ENCODE data around the gene CBFA2T2.

The CBFA2T2 gene

DNA sequence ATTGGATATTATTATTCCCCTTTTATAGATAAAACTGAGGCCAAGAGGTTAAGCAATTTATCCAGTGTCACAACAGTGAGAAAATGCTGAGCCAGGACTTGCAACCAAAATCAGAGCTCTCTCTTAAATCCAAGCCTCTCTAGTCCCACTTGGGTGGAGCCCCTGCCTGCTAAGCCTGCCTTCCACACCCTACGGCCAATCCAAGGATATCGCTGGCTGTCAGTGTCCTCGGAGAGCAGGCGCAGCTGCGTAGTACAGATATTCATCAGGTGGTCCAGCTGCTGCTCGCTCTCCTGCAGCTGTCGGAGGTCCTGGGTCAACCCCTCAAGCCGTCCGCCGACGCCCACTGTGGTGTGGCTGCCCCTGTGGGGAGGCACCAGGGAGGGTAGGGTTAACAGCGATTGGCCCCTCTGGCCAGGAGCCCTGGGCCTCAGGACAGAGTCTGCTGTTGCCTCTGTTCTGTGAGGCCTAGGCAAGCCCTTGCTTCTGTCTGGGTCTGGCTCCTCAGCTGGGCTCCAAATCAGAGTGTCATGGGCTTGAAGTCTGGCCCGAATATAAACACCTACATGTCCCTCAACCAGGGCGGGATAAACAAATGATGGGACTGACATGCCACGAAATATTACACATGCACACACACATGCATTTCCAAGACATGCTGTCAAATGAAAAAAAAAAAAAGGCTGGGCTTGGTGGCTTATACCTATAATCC lies 188.3 kb downstream of the CBFA2T2 start:
- DNase-seq (ENCODE audit: low spot score): peak; percentile 81

DNA sequence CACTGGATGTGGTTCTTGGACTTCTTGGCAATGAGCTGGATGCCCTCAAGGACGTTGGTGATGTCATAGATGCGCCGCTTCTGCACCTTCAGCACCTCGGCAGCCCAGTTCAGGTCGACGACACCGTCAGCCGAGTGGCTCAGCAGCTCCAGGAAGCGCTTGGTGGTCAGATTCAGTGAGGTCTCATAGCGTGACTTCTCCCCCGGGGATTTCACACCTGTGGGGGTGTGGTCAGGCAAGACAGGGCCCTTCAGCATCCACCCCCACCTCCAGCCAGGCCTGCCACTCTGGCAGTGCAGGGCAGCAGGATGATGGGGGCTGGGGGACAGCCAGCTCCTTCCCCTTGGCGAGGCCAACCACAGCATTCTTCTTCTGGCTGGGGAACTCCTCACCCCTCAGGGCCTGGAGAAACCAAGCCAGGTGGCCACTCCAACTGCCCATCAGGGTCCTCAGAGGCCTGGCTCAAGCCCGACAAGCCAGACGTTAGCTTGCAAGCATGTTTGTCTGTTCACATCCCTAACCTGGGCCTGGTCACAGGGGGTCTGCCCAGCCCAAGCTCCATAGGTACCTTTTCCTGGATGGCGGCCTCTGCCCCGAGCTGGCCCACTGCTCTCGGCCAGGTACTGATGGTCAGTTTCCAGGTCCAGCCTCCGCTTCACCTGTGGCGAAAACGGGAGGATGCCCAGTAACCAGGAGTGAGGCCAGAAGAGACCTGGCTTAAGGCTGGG lies 190.0 kb downstream of the CBFA2T2 start:
- DNase-seq (ENCODE audit: low spot score): no peak

GRCh38 chr20:33680686-33681085 lies 190.8 kb downstream of the CBFA2T2 start:
- no peak for DNase-seq (ENCODE audit: low spot score)

DNA sequence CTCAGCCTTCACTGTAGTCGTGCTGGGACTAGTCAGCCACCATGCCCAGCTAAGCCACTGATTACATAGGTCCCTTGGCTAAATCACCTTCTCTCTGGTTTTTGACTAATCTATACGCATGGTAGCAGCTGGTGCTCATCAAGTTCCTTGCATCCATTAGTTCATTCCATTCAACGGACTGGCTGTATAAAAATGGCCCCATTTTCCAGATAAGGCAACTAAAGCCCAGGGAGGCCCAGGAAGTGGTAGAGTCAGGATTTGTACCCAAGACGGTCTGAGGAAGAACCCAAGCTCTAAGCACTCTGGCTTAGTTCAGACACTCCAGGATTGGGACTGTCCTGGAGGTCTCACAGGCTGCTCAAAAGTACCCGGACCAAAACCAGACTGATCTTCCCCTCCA lies 191.4 kb downstream of the CBFA2T2 start:
- DNase-seq (ENCODE audit: low spot score): no peak

DNA sequence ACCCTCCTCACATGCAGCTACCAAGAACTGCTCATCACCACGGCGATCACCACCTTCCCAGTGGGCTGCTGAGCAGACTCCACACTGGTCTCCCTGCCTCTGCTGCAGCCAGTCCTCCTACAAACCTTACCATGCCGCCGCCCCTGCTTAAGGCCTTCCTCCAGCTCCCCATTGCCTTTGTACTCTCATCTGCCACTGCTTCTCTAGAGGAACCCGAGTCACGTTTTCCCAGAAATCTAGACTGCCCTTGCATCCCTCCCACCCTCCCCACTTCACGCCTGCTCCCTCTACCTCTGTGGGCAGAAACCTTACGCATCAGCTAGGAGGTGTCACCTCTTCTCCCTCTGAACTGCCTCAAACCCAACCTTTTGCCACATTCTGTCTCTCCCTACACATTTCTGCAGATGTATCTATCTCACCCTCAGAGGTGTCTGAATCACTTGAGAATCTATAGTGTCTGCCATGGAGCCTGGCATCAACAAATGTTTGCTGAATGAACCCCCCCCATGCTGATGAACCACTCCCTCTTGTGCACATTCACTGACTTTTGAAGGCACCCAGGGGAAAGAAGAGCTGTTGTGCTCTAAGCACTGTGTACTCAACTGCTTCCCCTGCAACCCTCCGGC lies 191.9 kb downstream of the CBFA2T2 start:
- DNase-seq (ENCODE audit: low spot score): no peak

DNA sequence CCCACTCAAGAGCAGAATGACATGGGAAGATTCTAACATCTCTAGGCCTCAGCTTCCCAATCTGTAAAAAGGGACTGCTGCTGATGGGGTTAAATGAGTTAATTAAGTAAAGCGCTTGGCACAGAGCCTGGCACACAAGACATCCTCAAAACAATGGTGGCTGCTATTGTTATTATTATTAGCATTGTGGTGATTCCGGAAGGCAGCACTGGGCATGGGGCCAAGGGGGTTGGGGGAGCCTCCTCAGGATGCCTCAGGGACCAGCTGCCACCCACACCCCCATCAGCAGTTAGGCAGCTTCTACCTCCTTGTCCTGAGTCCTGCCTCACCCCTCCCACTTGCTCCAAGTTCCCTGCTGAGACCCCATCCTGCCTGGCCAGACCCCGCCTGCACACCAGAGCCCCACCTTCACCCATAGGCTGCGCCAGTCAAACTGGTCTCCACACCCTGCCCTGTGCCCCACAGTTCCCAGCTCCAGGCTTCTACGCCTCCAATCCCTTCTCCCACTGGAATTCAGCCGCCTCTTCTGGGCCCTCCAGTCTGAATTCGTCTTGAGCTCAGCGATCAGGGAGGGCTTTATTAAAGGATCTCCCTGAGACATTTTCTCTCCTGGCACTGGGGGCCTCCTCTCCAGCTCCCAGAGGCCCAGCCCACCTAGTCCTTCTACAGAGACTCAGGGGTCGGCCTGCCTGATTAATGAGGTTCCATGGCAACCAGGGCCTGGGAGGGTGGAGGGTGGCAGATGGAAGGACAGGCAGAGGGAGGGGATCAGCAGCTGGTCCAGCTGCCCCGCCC lies 194.8 kb downstream of the CBFA2T2 start:
- no peak for DNase-seq (ENCODE audit: low spot score)

GRCh38 chr20:33685328-33686099 lies 195.6 kb downstream of the CBFA2T2 start:
- DNase-seq (ENCODE audit: low spot score): no peak

GRCh38 chr20:33686100-33686983 lies 196.4 kb downstream of the CBFA2T2 start, which contains the start of gene E2F1:
Gene E2F1, minus strand, starts transcription at chr20:33686385. Its CDS starts 121 bp downstream, at chr20:33686264.
- DNase-seq (ENCODE audit: low spot score): peak; percentile 98

DNA sequence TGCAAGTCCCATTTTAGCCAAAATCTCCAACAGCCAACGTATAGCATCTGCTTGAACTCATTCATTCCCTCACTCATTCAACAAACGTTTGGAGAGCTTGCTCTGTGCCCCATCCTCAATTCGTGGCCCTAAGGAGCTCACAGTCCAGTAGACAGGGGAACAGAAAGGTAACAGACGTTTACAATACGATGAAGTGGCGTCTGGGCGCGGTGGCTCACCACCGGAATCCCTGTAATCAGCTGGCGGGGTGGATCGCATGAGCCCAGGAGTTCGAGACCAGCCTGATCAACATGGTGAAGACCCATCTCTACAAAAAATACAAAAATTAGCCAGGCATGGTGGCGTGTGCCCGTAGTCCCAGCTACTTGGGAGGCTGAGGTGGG lies 197.1 kb downstream of the CBFA2T2 start:
- no peak for DNase-seq (ENCODE audit: low spot score)

DNA sequence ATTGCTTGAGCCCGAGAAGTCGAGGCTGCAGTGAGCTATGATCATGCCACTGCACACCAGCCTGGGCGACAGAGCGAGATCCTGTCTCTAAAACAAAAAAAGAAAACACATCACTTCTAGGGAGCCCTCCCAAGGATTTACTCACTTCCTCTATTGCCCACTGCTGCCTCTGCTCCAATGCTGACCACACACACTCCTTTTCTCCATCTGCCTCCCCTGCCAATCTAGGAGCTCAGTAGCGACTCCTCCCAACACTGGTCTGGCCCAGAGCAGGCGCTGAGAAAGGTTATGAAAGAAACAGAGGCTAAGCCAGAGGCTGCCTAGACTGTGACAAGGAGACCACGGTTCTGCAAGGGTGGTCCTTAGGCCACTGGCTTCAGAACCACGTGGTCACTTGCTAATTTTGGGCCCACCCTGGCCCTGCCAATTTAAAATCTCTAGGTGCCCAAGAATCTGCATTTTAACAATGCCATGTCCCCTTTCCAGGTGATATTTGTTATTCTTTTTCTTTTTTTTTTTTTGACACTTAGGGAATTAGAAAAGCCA lies 197.5 kb downstream of the CBFA2T2 start:
- DNase-seq (ENCODE audit: low spot score): no peak

- no peak for DNase-seq (ENCODE audit: low spot score)
Measured at GRCh38 chr20:33687993-33688937, 198.4 kb downstream of the CBFA2T2 start.

DNA sequence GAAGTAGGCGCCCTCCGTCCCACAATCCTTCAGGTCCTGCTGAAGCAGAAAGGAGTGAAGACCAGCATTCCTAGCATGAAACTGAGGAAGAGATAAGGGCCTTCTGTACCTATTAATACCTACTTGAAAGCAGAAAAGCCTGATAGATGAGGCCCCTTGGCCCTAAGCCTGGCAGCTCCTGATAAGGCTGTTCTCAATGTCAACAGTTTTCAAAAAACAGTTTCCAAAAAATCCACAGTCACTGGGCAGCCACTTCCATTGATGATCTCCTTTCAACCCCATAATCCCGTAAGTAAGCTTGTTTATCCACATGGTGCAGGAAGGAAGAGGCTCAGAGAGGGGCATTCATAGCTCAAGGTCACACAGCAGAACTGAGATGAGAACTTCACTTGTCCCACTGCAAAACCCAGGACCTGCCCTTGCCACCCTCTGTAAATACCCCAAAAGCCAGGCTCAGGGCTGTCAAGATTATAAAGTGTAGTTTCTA lies 199.1 kb downstream of the CBFA2T2 start:
- DNase-seq (ENCODE audit: low spot score): no peak

DNA sequence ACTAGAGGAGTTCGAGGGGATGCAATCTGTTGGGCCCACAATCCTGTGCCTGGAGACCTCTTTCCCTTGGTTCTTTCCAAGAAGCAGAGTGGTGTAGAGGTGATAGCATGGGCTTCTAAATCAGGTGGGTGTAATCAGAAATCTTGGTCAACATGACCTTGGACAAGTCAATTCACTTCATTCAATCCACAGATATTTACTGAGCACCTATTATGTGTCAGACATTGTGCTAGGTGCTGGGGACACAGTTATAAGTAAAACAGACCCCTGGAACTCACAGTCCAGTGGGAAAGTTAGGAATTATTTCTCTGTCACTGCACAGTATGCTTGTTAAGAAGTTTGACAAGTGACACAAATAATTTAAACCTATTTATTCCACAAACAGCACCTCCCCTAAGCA lies 199.6 kb downstream of the CBFA2T2 start:
- no peak for DNase-seq (ENCODE audit: low spot score)

GRCh38 chr20:33689973-33690372 lies 200.1 kb downstream of the CBFA2T2 start:
- no peak for DNase-seq (ENCODE audit: low spot score)

- DNase-seq (ENCODE audit: low spot score): no peak
Measured at GRCh38 chr20:33693289-33693688, 203.4 kb downstream of the CBFA2T2 start.

DNA sequence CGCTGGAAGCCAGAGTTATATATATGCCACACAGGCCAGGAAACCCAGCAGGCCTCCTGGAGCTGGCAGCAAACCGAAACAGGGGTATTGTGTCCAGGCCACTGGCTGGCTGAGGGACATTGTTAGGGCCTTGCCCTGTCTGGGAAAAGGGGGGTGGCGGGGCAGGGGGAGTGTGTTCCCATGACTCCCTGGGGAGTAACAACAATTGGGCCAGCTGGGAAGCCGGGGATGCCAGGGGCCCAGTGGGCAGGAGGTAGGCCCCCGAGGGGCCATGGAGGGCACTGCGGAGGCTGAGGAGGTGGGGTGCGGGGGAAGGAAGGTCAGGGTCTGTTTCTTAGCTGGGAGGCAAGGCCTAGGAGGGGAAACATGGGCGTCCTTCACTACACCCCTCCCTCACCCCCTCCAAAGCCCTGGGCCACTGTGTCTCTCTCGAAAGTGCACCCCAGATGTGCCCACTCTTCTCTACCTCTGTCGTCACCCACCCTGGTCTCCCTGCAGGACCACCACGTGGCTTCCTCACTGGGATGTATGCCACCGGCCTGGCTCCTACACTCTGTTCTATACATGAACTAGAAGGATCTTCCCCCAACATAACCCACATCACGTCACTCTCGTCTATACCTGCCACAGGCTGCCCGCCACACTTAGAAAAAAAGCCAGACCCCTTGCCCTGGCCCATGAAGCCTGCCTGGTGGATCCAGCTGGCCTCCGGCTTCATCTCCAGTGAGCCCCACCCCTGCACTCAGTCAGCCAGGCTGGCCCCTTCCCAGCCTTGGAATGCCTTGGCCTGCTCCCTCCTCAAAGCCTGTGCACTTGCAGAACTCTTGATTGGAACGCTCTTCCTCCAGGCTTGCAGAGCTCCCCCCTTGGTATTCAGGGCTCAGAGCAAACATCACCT lies 204.1 kb downstream of the CBFA2T2 start:
- no peak for DNase-seq (ENCODE audit: low spot score)

GRCh38 chr20:33694639-33695012 lies 204.7 kb downstream of the CBFA2T2 start:
- DNase-seq (ENCODE audit: low spot score): no peak

GRCh38 chr20:33696448-33696847 lies 206.6 kb downstream of the CBFA2T2 start:
- no peak for DNase-seq (ENCODE audit: low spot score)
